Measurements from ENCODE around the gene SEMA4A. TPM values are rescaled to one million over a fixed set of nuclear protein-coding genes. Genes with fewer than 3 reads are reported as not detected.

The SEMA4A gene
- 10 to 100 TPM; 21.4 to 36.6 (median 23.1) TPM for total RNA-seq

DNA sequence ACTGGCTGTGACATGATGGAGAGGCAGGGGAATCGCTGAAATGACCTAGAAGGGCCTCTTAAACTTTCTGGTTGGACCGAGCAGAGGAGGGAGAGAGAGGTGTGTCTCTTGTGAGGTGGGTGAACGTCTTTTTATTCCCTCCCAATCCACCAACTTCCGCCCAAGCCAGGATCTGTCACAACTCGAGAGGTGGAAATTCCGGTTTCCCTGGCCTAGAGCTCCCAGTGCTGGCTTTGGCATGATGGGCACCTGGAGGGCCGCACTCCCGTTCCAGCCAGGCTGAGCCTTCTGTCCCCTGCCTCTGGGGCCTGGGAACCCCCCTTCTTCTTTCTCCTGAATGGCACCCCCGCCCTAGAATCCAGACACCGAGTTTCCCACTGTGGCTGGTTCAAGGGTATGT lies at the start of gene SEMA4A:
Gene SEMA4A, plus strand, starts transcription at position 224 of the 400 bp plus-strand sequence. CDS start 994 bp downstream, outside the sequence.
- 31 to 59% methylated on average over 5 to 8 of the region's 10 CpGs for WGBS, 2 donors
- intact Hi-C loops (cut with DNase I), result no loop called here
- TF ChIP-seq, protein P1, sequence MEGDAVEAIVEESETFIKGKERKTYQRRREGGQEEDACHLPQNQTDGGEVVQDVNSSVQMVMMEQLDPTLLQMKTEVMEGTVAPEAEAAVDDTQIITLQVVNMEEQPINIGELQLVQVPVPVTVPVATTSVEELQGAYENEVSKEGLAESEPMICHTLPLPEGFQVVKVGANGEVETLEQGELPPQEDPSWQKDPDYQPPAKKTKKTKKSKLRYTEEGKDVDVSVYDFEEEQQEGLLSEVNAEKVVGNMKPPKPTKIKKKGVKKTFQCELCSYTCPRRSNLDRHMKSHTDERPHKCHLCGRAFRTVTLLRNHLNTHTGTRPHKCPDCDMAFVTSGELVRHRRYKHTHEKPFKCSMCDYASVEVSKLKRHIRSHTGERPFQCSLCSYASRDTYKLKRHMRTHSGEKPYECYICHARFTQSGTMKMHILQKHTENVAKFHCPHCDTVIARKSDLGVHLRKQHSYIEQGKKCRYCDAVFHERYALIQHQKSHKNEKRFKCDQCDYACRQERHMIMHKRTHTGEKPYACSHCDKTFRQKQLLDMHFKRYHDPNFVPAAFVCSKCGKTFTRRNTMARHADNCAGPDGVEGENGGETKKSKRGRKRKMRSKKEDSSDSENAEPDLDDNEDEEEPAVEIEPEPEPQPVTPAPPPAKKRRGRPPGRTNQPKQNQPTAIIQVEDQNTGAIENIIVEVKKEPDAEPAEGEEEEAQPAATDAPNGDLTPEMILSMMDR (IDR thresholded peaks at IDR 0.05), result no peak
- no peak for TF ChIP-seq POLR2A (IDR thresholded peaks at IDR 0.05)
- peaks cover 0 to 22% (median 0%) of the 10 kb centered on the region in 3 donors for H3K36me3 ChIP-seq
- peak within 1 kb of the TSS; percentile 26 to 59 (median 46) for H3K4me3 ChIP-seq
- H3K27ac ChIP-seq, result peak within 1 kb of the TSS; percentile 61 to 90 (median 83)
- H3K9me3 ChIP-seq, result no peaks in the 10 kb centered on the region
- H3K27me3 ChIP-seq, result peaks cover 0 to 21% (median 0%) of the 10 kb centered on the region in 4 donors
- no peak for DNase-seq
- peaks cover 16 to 63% (median 22%) of the 10 kb centered on the region in 3 donors for H3K4me1 ChIP-seq

DNA sequence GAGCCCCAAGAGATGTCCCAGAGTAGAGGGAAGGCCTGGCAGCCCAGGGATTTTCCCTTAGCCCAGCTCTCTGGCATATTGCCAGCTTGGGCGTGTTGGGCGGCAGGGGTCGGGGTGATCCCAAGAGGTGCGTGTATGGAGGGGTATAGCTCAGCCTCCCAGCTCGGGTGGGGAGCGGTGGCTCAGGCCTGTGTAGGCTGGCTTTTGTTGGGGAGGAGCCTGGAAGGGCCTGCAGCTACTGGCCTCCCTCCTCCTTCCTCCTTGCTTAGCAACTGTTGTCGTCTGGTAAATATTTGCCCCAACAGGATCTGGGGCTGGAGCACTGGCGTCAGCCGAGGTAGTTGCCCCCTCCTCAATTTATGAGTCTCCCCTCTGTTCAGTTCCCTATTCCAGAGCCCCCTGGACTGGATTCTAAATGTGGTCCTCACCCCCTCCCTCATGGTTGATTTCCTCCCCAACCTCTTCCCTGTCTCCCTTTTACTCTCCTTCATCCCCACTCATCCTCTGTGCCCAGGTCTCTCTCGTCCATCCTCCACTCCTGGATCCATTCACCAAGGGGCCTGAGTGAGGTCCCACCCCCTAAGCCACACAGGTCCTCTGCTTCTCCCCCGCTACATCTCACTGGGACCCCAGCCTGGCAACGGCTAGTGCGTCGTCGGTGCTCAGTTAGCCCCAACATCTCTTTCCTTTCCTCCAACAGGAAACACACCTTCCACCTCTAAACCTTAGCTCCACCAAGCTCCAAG lies 49.1 kb upstream of the SEMA4A start:
- Histone ChIP-seq H3K4me3 (peak overlapping the region in 1 of 4 donors; percentile 2), H3K27ac (peak overlapping the region; percentile 90 to 96 (median 92)), H3K9me3 (no peaks in the 10 kb centered on the region), H3K27me3 (no peaks in the 10 kb centered on the region), H3K36me3 (no peaks in the 10 kb centered on the region), H3K4me1 (peaks cover 72 to 99% (median 73%) of the 10 kb centered on the region in 3 donors)
- 23 to 29% methylated on average over 8 to 9 of the region's 15 CpGs for WGBS, 2 donors
- no peak for DNase-seq
- intact Hi-C loops (cut with DNase I), result no loop called here
- TF ChIP-seq, protein P1 (IDR thresholded peaks at IDR 0.05), result no peak
- no peak for TF ChIP-seq POLR2A (IDR thresholded peaks at IDR 0.05)

DNA sequence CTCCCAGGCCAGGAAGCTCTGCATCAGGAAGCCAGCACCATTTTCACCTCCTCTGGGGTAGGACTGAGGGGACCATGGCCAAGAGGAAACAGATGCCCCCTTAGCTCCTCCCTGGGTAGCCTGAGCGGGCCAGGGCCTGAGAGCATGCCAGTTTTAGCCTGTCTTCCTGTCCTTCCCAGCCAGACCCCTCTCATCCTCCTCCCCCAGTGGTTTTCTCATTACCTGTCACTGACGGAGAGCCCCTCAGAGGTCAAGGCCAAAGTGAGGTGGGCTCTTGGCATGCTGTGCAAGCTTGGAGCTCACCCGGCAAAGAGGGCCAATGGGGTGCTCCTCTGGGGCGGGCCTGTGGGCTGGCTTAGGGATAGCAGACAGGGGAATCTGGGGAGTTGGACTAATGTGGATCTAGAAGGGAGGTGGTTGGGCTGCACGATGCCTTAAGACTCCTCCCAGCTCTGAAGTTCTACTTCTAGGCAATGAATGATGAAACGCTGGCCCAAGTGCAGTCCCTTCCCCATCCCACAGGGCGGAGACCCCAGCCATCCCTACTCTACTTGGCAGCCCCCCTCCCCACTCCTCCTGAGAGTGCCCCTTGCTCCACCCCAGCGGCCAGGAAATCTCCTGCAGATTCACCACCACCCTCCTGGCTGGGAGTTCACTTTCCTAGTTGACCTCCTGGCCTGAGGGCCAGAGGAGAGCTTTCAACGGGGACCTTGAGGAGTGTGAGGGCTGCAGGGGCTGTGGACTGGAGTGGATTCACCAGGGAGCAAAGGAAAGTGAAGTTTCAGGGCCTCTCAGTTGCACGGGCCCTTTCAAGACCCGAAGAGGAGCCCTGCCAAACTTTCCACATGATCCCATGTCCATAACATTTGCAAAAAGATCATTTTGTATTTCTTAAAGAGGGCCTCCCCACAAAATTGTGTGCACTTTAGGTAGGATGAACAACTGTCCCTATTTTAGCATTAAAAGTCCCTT lies 48.2 kb upstream of the SEMA4A start:
- peak overlapping the region; percentile 90 to 96 (median 92) for H3K27ac ChIP-seq
- no peaks in the 10 kb centered on the region for H3K27me3 ChIP-seq
- no peak for DNase-seq
- H3K4me3 ChIP-seq, result peak overlapping the region; percentile 18 to 61 (median 40)
- H3K4me1 ChIP-seq, result peaks cover 68 to 93% (median 69%) of the 10 kb centered on the region in 3 donors
- intact Hi-C loops (cut with DNase I), result no loop called here
- H3K9me3 ChIP-seq, result no peaks in the 10 kb centered on the region
- WGBS, 2 donors, result 10 to 43% methylated on average over 7 to 8 of the region's 11 CpGs
- TF ChIP-seq POLR2A (IDR thresholded peaks at IDR 0.05), result peak in 1 of 4 donors; percentile 37
- TF ChIP-seq, protein P1 (IDR thresholded peaks at IDR 0.05), result no peak
- H3K36me3 ChIP-seq, result no peaks in the 10 kb centered on the region

DNA sequence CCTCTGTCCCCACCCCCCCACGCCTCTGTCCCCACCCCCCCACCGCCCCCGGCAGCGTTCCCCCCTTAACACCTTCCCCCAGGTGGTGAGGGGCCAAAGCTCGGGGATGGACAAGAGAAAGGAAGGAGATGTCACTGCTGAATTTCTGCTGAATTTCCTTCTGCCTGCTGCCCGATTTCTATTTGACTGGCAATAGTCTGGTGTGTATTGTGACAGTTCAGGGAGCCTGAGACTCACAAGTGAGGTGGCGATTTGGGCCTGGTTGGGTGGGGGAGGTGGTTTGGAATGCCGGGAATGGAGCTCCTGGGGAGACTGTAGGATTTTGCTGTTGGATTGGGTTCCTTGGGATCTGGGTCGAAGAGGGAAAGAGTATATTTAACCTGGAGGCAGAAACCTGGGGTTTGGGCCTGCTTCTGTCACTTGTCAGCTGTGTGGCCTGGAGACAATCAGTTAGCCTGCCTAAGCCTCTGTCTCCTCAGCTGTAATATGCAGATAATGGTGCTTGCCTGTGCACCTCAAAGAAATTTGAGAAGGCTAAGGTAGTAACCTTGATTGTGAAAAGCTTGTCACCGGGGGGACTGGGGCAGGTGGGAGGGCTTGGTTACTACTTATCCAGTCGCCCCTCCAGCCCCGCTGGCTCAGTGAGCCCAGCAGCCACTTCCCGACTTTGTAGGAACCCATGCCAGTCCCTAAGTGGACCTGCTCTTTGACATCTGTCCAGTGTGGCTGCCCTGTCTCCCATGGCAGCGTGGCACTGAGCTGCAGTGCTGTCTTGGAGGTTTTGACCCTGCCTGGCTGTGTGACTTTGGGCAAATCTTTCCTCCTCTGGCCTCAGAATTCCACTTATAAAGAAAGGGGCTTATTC lies 46.5 kb upstream of the SEMA4A start:
- intact Hi-C loops (cut with DNase I), result no loop called here
- Histone ChIP-seq H3K4me3 (peak overlapping the region in 3 of 4 donors; percentile 39 to 61 (median 40)), H3K27me3 (no peaks in the 10 kb centered on the region), H3K9me3 (no peaks in the 10 kb centered on the region), H3K4me1 (peaks cover 55 to 87% (median 56%) of the 10 kb centered on the region in 3 donors), H3K36me3 (no peaks in the 10 kb centered on the region), H3K27ac (peak overlapping the region; percentile 90 to 96 (median 92))
- DNase-seq, result no peak
- TF ChIP-seq, protein P1 (IDR thresholded peaks at IDR 0.05), result no peak
- TF ChIP-seq POLR2A (IDR thresholded peaks at IDR 0.05), result no peak
- 45 to 60% methylated on average over 6 to 8 of the region's 14 CpGs for WGBS, 2 donors
